HepG2 (cell line): ENCODE results near the gene TMEM141.
A peak's percentile ranks its signal among the peaks of the same experiment; 100 is the strongest.
"Not testable (repeated sequence)": the region's sequence is repeated elsewhere in the genome, so short reads cannot be mapped to it uniquely, and the experiment has no call there.

Experiments
- CHD2 ChIP-seq: IDR thresholded peaks from 2 replicates; pipeline ENCODE4 v1.6.1; 2011; ENCODE audit warnings: low read depth, low read length, improper control_type of control experiment
- CREB1 ChIP-seq, 2 experiments: fragments of 450-650 bp in 1 of 2; IDR thresholded peaks; 2 replicates each; pipeline ENCODE4 v1.6.1; 2016 to 2017; ENCODE audit warnings: control low read depth in 1 of 2, mild to moderate bottlenecking in 1 of 2, missing compliant biosample characterization in 1 of 2, missing genetic modification characterization in 1 of 2
- HDAC1 ChIP-seq: sonication (generic); formaldehyde crosslinking; IDR thresholded peaks from 2 replicates; pipeline ENCODE4 v1.5.1; 2020; ENCODE audit warnings: mild to moderate bottlenecking, missing genetic modification reagents
- POLR2AphosphoS5 ChIP-seq: IDR thresholded peaks from 2 replicates; pipeline ENCODE4 v1.6.1; 2012; ENCODE audit warnings: low read depth, low read length
- TRIM24 ChIP-seq: sonication (generic); formaldehyde crosslinking; IDR thresholded peaks from 2 replicates; pipeline ENCODE4 v1.8.0; 2022; ENCODE audit warnings: mild to moderate bottlenecking, missing genetic modification reagents
- TF ChIP-seq, protein P1 (sequence below): sonication (generic); formaldehyde crosslinking; IDR thresholded peaks from 2 replicates; pipeline ENCODE4 v1.5.0; 2020; ENCODE audit warnings: mild to moderate bottlenecking, missing genetic modification reagents, moderate library complexity

DNA sequence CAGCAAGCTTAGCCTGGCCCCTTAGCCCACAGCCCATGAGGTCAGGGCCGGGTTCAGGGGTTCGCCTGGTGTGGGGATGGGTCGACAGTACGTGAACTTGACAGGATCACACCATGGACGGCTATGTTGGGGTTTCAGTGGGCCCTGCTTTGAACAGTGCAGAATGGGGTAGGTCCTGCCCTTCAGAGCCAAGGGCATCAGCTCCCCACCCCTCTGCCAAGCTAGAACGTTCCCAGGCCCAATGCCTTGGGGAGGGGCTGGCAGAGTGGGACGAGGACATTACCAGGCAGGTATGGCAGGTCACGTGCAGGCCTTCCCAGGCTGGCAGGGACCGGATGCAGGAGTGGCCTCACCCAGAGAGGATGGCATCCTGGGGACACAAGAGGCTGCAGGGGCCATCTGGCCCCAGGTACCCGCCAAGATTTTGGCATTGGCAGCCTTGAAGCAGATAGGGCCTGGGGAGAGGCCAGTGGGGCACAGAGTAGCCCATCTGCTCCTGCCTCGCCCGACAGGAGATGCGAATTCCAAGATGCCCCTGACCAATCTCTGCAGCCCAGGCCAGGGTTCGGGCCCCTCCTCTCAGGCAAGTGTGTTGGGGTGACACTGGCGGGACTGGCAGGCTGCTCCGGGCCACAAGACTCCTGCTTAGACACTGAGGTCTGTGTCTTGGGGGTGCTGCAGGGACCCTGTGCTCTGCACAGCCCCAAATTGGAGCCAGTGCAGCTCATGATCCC is 50.7 kb downstream of the TMEM141 start:
- TF ChIP-seq TRIM24 (CRISPR knock-in tag); CHD2; HDAC1 (CRISPR knock-in tag); CREB1 (IDR thresholded peaks at IDR 0.05); CREB1 (CRISPR knock-in tag; IDR thresholded peaks at IDR 0.05): not testable (repeated sequence)
- peak; percentile 51; the same call in 1 of the 2 replicates for TF ChIP-seq POLR2AphosphoS5
- TF ChIP-seq, protein P1, sequence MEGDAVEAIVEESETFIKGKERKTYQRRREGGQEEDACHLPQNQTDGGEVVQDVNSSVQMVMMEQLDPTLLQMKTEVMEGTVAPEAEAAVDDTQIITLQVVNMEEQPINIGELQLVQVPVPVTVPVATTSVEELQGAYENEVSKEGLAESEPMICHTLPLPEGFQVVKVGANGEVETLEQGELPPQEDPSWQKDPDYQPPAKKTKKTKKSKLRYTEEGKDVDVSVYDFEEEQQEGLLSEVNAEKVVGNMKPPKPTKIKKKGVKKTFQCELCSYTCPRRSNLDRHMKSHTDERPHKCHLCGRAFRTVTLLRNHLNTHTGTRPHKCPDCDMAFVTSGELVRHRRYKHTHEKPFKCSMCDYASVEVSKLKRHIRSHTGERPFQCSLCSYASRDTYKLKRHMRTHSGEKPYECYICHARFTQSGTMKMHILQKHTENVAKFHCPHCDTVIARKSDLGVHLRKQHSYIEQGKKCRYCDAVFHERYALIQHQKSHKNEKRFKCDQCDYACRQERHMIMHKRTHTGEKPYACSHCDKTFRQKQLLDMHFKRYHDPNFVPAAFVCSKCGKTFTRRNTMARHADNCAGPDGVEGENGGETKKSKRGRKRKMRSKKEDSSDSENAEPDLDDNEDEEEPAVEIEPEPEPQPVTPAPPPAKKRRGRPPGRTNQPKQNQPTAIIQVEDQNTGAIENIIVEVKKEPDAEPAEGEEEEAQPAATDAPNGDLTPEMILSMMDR (CRISPR knock-in tag) = not testable (repeated sequence)
